HK-2 (cell line): Measurements from ENCODE around the gene NR2F1-AS1.
"Not testable (repeated sequence)": the region's sequence is repeated elsewhere in the genome, so short reads cannot be mapped to it uniquely, and the experiment has no call there.

Source experiments
- DNase-seq: peaks from one replicate; pipeline ENCODE4 v3.0.0-alpha.2; 2018; ENCODE audit not compliant: unreplicated experiment

Gene NR2F1-AS1

DNA sequence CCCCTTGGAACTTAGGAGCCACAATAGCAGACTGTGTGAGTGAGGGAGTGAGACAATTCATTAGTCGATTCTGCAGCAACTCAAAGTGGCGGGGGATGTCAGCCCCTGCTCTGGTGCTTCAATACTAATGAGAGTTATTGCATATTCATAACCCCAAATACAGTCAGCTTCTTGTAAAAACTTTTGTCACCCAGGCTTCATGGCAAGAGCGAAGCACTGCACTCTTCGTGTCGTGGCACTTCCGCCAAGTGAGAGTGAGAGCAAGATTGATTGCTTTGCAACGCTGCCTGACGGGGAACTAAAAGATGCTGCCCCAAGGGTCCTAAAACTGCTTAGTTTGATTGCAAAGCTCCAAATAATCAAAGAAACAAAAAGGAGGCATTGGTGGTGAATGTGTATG is 150.9 kb downstream of the NR2F1-AS1 start:
- no peak for DNase-seq

DNA sequence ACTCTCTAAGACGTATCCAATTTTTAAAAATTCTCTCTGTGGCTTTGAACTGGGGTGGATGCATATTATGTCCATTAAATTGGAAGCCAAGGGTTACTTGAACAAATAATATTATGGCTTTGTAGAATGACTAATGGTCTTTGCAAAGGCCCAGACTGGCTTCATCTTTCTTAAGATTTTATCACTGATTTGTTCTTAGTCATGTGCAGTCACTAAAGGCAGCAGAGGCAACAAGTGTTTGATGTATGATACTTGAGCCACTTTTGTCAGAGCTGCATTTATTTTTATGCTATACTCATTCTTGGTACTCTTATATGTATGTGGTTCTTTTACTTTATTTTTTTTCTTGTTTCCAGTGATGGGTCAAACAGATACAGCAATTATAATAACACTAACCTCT is 152.2 kb downstream of the NR2F1-AS1 start:
- no peak for DNase-seq

DNA sequence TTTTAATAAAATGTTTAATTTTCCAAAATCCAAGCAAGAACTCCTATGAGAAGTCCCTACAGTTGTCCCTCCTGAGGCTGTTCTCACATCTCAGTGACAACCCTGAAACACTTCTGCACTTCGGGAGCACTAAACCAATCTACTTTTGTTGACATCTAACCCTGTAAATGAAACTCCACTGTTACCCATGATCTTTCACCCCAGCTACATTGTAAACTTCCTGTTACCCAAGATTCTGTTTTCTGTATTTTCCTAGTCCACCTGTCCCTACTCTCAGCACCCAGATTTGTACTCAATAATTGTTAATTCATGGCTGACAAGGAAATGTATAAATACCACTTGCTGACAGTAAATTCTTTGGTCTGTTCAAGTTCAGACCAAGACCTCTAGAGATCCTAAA is 153.7 kb downstream of the NR2F1-AS1 start:
- DNase-seq, result no peak

DNA sequence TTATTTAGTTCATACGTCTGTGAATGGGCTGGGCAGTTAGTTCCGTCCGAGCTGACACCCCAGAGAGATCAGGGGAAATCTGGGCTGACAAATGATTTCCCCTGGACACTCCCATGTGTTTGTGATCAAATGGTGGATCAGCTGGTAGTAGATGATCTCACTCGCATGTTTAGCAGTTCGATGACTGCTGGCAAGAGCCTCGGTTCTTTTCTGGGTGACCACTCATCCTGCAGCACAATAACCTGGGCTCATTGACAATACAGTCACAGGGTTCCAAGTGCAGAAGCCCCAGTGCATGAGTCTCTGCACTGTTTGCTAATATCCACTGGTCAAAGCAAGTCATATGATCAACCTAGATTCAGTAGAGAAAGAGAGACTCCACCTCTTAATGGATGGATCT is 155.9 kb downstream of the NR2F1-AS1 start:
- DNase-seq, result no peak

DNA sequence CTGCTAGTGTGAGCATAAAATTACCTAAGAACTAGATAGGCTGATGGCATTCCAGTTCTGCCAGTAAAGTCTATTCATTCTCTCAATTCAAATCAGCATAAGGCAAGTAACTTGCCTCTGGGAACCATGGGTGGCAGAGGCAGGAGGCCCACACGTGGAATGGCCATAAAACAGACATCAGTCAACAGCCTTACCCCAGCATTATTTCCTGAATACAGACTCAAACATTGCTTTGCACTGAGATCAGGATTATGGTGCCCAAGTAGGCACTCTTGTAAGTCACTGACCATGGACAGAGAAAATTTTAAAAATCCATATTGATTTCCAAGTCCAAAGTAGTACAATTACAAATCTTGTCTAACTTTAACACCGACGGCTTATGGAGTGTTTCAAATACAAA is 157.7 kb downstream of the NR2F1-AS1 start:
- DNase-seq, result no peak

DNA sequence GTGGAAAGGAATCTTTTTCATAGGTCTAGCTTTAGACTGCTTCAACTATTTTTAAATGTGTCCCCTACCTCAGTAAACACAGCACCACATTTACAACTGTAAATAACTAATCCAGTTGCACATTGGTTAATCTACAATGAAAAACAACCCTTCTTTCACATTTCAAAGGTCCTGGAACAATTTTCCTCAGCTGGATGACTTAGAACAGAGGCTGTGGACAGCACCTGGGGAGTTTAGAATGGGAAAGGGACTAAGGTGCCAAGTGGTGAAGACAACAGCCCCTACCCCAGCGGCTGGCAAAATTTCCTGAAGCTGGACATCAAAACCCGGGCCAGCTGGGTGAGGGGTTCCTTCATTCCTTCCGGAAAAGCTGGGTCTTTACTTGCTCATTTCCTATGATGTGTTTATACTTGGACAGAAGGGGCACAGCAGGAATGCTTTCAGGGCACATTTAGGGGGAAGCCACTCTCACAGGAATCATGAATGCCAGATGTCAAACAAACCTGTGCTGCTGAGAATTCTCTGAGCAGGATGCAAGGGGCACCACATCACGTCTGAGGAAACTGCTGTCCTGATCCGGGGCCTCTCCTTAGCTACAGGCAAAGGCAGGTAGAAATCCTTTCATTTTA is 158.3 kb downstream of the NR2F1-AS1 start:
- DNase-seq, result no peak

DNA sequence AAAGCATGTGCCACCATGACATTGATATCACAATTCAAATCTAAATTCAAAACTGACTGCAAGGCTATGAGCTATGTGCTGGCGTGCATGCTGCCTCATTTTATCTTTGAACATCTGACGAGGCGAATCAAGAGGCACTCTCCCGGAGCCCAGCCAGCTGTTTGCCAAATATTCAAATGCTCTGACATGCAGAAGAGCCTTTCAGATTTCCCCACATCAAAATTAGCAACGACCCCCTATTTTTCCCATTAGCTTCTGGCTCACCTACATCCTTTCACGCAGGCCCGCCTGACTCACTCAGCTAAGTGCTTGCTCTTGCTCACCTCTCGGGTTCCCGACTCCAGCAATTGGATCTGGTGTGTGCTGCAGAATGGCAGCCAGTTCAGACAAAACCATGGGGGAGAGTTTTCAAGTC is 159.0 kb downstream of the NR2F1-AS1 start:
- no peak for DNase-seq

DNA sequence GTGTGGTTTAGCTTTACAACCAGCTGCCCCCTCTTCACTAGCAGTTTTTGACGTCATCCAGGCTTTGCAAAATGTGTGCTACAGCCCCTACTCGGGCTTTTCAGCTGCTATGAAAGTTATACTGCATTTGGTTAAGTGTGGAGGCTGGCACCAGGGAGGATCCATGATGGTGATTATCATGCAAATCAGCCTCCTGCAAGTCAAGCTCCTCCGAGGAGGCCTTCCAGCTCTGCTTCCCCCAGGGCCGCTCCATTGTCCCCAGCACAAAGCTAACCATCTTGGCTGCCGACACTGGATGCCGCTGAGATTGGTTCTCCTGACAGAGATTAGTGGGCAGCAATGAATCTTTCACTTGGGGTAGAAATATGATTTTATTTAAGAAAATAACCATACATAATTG is 159.6 kb downstream of the NR2F1-AS1 start:
- no peak for DNase-seq

DNA sequence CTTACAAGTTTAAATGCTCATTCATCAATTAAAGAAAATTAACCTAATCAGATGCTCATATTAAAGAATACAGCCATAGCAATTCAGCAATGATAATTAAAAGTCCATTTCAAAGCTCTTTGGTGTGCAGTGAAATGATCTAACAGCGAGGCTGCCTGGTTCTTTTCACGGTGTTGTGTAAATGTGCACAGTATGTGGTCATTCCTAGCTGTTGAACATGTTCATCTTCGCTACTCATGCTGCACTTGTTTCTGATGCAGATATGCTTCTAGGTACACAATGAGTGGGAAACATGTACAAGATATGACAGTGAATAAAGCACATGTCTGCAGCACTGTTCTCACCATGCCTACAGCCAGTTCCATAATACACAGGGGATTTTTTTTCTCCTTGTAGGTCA is 163.5 kb downstream of the NR2F1-AS1 start:
- no peak for DNase-seq

DNA sequence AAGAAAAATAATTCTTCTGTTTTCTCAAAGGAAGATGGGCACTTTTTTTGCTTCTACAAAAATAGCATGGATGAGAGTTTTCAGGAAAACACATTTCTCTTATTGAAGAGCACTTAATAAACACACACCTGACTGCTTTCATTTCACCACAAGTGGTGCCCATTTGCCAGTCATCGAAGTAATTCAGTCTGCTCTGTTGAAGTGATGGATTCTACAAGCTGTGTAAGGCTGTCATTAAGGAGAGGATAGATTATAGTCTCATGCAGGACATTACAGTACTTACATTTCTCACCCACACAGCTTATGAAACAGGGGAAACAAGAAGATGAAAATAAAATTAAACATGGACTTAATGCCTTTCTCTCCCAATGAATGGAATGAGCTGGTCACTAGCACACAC is 165.2 kb downstream of the NR2F1-AS1 start:
- DNase-seq, result no peak

DNA sequence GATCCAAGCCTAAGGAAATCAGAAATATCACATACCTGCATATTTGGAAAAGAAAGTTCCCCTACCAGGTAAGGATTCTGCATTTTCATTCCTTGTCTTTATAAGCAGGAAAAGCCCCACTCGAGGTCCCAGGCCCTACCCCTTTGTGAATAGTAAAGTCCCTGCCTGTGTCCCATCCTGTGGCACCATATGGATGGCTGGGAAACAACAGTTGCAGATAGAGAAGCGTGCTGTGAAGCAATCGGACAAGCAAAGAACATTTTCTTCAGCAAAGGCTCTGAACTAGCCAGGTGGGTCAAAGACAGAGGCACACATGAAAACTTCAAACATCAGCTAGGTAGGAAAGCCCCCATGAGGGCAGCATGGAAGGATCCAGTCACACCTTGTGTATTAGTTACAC is 169.3 kb downstream of the NR2F1-AS1 start:
- no peak for DNase-seq

DNA sequence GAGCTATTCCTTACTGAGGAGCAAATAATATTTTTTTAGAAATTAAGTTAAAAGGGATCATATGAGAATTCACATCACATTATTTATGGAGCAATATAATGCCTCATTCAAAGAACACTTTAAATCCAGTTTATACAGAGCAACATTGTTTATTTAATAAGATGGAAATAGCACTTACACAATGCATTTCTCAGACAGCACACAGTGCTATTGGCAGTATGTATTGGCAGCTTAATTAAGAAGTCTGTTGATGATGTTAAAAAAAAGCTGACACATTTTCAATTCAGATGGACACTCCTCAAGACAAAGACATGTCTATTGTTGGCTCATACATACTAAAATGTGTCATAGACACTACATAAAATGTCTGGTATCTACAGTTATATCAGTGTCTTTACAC is 171.3 kb downstream of the NR2F1-AS1 start:
- DNase-seq, result no peak

DNA sequence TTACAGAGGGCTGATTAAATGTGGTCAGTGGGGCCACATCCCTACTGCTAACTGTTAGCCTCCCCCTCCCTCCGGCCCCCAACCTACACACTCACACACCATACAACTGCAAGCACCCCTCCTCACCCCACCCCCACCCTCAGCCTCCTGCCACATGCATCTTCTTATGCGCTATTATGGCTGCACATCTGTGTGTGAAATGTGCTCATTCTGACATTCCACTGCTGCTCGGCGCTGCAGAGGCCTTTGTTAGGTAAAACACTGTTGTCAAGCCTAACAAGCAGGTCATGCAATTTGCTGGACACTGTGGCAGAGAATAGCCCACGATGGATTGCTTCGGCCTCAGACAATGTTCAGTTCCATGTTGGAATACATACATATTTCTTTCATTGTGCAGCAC is 173.6 kb downstream of the NR2F1-AS1 start:
- no peak for DNase-seq

DNA sequence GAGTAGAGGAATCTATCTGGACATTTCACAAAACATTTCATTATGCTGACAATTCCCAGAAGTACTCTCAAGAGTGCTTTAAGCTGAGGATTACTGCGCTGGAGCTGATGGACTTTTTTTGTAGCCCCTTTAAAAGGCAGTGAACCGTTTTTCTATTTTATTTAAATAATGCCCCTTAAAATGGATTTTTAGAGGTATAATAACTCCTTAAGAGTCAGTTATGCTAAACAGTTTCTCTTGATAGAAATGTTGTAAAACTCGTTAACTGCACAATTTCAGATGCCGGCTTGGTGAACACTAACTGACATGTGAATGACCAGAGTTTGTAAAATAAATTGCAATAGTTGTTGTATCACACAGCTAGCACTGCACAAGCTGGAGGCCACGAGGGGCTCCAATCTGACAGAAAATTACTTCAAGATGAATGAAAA is 174.0 kb downstream of the NR2F1-AS1 start:
- no peak for DNase-seq

DNA sequence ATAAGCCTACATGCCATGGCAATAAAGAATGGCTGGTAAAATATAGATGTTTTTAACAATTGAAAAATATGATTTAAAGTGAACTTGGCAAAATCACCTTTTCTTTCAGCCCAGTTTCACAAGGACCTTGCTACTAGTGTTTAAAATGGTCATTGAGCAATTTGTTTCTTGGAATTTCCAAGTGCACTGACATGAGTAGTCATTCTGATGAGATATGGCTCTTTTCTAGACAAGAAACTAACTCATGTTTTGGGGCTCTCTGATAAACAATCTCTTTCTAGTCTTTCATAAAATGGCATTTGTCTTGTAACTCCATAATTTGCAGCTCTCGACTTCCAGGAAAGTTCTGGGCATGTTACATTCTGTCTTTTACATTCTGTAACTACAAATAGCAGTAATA is 176.8 kb downstream of the NR2F1-AS1 start:
- DNase-seq, result no peak

DNA sequence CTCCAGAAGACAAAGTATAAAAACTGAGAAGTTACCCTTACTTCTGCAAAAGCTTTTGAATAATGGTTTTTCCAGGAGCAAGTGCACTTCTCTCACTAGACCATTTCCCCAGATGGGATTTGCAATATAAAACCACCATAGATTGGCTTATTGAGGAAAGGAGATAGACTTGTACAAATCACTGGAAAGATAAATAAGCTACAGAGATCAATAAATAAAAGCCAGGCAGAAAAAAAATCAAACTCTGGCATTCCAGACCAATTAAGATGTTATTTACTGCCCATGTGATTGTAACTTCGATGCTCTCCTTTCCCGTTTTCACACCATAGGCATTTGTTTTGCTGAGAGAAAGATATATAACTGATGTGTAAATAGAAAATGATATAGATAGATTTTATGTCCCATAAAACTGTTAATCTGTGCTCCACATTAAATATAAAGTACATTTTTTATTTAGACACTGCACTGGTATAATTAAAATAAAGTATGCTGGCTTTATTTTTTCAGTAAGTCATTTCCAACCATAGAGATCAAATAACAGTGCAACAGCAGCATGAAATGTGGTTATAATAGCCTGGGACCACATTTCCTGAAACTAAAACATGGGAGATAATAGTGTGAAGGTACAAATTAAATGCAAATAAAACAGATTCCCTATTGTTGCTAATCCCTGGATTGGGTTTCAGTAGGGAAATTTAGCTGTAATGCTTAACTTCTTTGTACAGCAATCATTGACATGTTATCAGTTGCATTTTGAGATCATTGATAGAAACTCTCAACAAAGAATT is 177.7 kb downstream of the NR2F1-AS1 start:
- DNase-seq, result no peak

DNA sequence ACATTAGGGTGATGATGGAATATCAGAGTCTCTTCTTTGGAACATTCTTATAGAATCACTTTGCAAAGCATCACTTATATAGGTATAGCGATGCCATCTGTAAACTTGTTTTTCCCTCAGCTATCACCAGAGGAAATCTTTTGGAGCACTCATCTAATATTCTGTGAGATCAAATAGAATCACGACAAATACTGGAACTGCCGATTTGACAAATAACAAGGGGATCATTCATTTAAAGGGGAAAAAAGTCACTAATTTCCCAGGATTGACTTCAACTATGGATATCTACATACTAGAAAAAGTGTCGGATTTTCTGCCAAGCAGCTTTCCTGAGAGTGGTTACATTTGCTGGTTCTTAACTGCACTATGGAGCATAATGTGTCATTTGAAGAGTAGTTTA is 178.6 kb downstream of the NR2F1-AS1 start:
- no peak for DNase-seq

DNA sequence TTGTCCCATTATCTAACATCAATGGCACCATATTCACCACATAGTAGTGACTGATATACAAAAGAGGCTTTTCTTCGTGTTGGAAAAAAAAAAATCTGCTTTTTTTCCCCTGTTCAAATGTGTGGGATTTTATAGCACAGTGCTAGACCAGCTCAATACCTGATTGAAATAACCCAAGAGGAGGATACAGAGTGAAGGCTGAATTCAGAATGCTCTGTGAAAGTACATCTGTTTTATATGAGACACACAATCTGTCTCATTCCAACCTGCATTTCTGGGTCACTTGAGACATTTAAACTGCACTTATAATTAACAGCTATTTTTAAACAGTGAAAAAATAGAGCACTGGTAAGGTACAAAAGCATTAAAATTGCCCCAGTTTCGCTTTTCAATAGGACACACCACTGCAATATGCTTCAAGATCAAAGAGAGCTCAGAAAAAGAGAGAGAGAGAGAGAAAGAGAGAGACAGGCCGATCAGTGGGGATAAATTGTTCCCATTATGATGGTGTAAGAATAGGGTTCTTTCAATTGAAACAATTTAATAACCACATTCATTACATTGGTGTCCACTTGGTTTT is 179.3 kb downstream of the NR2F1-AS1 start:
- no peak for DNase-seq

DNA sequence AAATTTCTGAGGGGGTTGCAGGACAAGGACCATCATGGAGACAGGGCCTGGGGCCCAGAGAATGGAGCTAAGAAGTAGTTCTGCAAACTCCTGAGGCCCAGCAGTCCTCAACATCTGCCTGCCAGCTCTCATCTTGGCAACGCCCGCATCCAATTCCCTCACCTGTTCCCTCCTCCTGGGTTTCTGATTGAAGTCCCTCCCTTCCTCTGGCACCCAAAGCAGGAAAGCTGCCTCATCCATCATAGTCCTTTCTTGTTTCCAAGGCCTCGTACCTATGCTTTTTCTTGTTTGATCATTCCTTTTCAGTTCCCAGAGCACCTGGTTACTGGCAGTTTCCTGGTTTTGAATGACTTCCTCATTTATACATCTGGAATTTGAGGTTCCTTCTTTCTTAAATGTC is 181.3 kb downstream of the NR2F1-AS1 start:
- DNase-seq, result no peak

DNA sequence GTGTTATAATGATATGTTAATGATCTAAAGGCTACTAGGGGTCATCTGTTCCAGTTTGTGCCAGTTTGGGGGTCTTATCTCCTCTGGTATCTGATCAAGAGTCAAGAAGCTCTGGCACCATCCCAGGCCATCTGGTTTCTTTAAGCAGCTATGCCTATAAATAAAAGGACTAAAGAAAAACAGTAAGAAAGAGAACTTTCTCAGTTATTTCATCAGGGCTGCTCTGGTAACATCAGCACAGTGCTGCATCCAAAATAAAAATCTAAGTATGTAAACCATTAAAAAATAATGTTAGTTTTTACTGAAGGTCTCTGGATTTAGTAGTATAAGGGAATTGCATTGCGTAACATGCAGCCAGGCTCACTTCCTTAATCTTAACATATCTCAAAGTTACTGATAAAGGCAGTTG is 185.0 kb downstream of the NR2F1-AS1 start:
- DNase-seq, result no peak

DNA sequence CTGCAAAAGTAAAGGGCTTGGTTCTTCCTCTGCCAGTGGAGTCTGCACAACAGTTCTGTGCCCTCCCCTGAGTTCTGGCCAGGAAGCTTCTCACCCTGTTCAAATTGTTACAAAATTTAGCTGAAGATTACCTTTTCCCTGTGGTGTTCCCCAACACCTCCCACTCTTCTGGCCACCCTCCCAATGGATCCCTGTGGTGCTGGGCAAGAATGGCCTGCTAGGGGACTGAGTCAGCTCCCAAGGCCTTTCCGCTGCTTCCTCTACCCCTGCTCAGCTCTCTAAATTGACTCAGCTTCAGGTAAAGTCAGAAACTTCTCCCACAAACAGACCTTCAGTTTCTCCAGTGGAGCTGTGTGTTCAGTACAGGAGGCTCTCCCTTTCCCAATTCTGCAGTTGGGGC is 186.0 kb downstream of the NR2F1-AS1 start:
- DNase-seq, result no peak

DNA sequence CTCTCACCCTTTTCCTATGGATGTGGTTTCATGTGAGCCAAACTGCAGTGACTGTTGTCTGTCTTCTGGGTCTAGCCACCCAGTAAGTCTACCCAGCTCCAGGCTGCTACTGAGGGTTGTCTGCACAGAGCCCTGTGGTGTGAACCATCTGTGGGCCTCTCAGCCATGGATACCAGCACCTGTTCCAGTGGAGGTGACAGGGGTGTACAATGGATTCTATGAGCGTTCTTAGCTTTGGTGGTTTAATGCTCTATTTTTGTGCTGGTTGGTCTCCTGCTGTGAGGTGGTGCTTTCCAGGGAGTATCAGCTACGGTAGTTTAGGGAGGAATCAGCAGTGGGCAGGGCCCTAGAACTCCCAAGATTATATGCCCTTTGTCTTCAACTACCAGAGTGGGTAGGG is 186.7 kb downstream of the NR2F1-AS1 start:
- DNase-seq, result no peak

DNA sequence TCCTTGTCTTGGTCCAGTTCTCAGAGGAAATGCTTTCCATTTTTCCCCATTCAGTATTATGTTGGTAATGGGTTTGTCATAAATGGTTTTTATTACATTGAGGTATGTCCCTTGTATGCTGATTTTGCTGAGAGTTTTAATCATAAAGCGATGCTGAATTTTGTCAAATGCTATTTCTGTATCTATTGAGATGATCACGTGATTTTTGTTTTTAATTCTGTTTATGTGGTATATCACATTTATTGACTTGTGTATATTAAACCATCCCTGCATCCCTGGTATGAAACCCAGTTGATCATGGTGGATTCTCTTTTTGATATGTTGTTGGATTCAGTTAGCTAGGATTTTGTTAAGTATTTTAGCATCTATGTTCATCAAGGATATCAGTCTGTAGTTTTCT is 189.8 kb downstream of the NR2F1-AS1 start:
- not testable (repeated sequence) for DNase-seq
